ENCODE data around the gene ABR.

ABR gene

DNA sequence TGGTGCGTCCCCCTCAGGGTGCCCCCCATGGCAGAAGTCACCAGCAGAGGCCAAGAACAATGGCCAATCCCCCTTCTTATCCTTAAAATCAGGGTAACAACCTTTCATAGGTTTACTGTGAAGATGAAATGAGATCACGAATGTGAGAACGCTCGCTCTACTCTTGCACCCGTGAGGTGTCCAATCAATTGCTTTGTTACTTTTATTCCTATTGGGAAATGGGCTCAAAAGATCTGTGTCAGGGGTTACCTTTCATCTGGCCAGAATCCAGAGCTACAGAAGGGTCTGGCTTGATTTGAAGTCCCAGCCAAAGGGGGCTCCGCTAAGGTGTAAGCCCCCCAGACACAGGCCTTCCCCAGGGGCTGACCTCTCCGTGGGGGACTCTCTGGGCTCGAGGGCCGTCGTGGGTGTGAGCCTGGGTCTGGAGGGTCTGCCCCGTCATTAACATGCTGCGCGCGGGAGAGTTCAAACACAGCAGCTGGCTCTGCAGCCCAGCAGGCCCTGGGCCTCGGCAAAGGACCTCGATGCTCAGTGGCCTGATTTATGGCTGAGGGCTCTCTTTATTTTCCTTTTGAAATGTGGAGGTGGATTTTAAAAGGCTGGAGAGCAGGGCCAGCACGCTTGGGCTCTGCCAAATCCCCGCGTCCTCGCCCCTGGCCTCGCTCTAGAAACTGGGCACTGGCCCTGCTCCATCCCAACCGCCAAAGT, 10.4 kb downstream of the ABR start:
- Histone ChIP-seq H3K4me3 (IDR thresholded peaks at IDR 0.05; ENCODE audit: insufficient read depth, low read depth, low read length) (no peak overlapping the region), H3K36me3 (ENCODE audit: insufficient read depth) (no peaks in the 10 kb centered on the region), H3K4me1 (ENCODE audit: low read depth, poor library complexity, severe bottlenecking) (no peaks in the 10 kb centered on the region), H3K9ac (no peak overlapping the region), H3K27ac (no peak overlapping the region), H2AFZ (ENCODE audit: low read depth) (no peak overlapping the region), H3K4me2 (no peak overlapping the region), H3K27me3 (ENCODE audit: insufficient read depth, low read depth) (peaks cover 19% of the 10 kb centered on the region; the same call in 1 of the 2 replicates), H3K79me2 (ENCODE audit: insufficient read depth, low read depth) (no peaks in the 10 kb centered on the region), H4K20me1 (ENCODE audit: insufficient read depth) (no peaks in the 10 kb centered on the region)
- TF ChIP-seq, protein P1, sequence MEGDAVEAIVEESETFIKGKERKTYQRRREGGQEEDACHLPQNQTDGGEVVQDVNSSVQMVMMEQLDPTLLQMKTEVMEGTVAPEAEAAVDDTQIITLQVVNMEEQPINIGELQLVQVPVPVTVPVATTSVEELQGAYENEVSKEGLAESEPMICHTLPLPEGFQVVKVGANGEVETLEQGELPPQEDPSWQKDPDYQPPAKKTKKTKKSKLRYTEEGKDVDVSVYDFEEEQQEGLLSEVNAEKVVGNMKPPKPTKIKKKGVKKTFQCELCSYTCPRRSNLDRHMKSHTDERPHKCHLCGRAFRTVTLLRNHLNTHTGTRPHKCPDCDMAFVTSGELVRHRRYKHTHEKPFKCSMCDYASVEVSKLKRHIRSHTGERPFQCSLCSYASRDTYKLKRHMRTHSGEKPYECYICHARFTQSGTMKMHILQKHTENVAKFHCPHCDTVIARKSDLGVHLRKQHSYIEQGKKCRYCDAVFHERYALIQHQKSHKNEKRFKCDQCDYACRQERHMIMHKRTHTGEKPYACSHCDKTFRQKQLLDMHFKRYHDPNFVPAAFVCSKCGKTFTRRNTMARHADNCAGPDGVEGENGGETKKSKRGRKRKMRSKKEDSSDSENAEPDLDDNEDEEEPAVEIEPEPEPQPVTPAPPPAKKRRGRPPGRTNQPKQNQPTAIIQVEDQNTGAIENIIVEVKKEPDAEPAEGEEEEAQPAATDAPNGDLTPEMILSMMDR (conservative IDR thresholded peaks at IDR 0.05; ENCODE audit: low read depth, low read length), result no peak

- Histone ChIP-seq H3K79me2 (ENCODE audit: insufficient read depth, low read depth) (no peaks in the 10 kb centered on the region), H2AFZ (ENCODE audit: low read depth) (no peak overlapping the region), H3K4me3 (IDR thresholded peaks at IDR 0.05; ENCODE audit: insufficient read depth, low read depth, low read length) (no peak overlapping the region), H4K20me1 (ENCODE audit: insufficient read depth) (no peaks in the 10 kb centered on the region), H3K4me2 (no peak overlapping the region), H3K27ac (no peak overlapping the region), H3K9ac (no peak overlapping the region), H3K27me3 (ENCODE audit: insufficient read depth, low read depth) (peaks cover 20% of the 10 kb centered on the region; the same call in 1 of the 2 replicates), H3K4me1 (ENCODE audit: low read depth, poor library complexity, severe bottlenecking) (no peaks in the 10 kb centered on the region), H3K36me3 (ENCODE audit: insufficient read depth) (no peaks in the 10 kb centered on the region)
- TF ChIP-seq, protein P1 (conservative IDR thresholded peaks at IDR 0.05; ENCODE audit: low read depth, low read length), result no peak
These were observed 11.1 kb downstream of the ABR start for GRCh38 chr17:1168533-1169220.

DNA sequence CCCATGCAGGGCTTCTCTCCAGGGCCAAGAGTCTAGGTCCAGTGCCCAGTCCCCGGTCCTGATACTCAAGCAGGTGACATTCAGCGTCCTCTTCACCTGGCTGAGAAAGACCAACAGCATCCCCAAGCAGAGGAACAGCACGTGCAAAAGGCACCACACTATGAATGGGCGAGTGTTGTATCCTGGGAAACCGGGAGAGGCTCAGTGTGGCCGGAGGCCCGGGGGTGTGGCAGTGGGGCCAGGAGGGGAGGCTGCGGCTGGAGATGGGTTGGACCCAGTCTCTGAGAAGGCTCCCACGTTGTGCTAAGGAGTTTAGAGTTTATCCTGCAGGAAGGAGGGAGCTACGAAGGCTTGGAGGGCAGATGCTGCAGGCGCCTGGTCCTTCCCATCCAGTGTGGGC, 13.5 kb downstream of the ABR start:
- Histone ChIP-seq H4K20me1 (ENCODE audit: insufficient read depth) (no peaks in the 10 kb centered on the region), H3K4me2 (no peak overlapping the region), H3K9ac (no peak overlapping the region), H3K36me3 (ENCODE audit: insufficient read depth) (no peaks in the 10 kb centered on the region), H3K27me3 (ENCODE audit: insufficient read depth, low read depth) (peaks cover 26% of the 10 kb centered on the region; the same call in 1 of the 2 replicates), H3K79me2 (ENCODE audit: insufficient read depth, low read depth) (no peaks in the 10 kb centered on the region), H3K27ac (no peak overlapping the region), H3K4me1 (ENCODE audit: low read depth, poor library complexity, severe bottlenecking) (no peaks in the 10 kb centered on the region), H2AFZ (ENCODE audit: low read depth) (no peak overlapping the region), H3K4me3 (IDR thresholded peaks at IDR 0.05; ENCODE audit: insufficient read depth, low read depth, low read length) (no peak overlapping the region)
- TF ChIP-seq, protein P1 (conservative IDR thresholded peaks at IDR 0.05; ENCODE audit: low read depth, low read length), result no peak

DNA sequence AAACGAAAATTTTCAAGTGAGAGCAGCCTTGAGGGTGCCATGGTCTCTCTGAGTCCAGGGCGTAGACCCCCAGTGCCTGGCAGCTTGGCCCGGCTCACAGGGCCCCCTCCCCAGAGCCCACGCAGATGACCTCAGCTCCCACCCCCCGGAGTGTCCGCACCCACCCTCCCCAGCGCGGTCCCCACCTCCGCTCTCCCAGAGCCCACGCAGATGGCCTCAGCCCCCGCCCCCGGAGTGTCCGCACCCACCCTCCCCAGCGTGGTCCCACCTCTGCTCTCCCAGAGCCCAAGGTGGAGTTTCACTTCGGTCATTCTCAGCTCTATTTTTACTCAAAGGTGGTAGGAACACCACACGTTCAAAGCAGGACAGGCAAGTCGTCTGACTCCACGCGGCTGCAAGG, 13.9 kb downstream of the ABR start:
- H2AFZ ChIP-seq (ENCODE audit: low read depth), result no peak overlapping the region
- no peaks in the 10 kb centered on the region for H3K79me2 ChIP-seq (ENCODE audit: insufficient read depth, low read depth)
- H3K9ac ChIP-seq, result no peak overlapping the region
- H4K20me1 ChIP-seq (ENCODE audit: insufficient read depth), result no peaks in the 10 kb centered on the region
- H3K4me3 ChIP-seq (IDR thresholded peaks at IDR 0.05; ENCODE audit: insufficient read depth, low read depth, low read length), result no peak overlapping the region
- no peak overlapping the region for H3K4me2 ChIP-seq
- peaks cover 26% of the 10 kb centered on the region; the same call in 1 of the 2 replicates for H3K27me3 ChIP-seq (ENCODE audit: insufficient read depth, low read depth)
- H3K27ac ChIP-seq, result no peak overlapping the region
- H3K36me3 ChIP-seq (ENCODE audit: insufficient read depth), result no peaks in the 10 kb centered on the region
- no peaks in the 10 kb centered on the region for H3K4me1 ChIP-seq (ENCODE audit: low read depth, poor library complexity, severe bottlenecking)
- TF ChIP-seq, protein P1 (conservative IDR thresholded peaks at IDR 0.05; ENCODE audit: low read depth, low read length), result no peak
